Lung (tissue), 12 donors: Measurements from ENCODE around the gene SGSH. TPM values are rescaled to one million over a fixed set of nuclear protein-coding genes. Genes with fewer than 3 reads are reported as not detected.

Source experiments
- ATAC-seq: fragments of 200-7000 bp; cut with Tn5 transposase; one replicate; pipeline ENCODE4 v1.9.1; 2020; ENCODE audit warnings: moderate number of reproducible peaks; ENCODE audit not compliant: insufficient read depth, low FRiP score
- DNase-seq, 3 donors: peaks; one replicate each; pipeline ENCODE4 v3.0.0-alpha.2; 2013 to 2017
- H3K27ac ChIP-seq, 2 donors: one replicate each; pipeline ENCODE4 v1.5.1; 2013; ENCODE audit warnings: mild to moderate bottlenecking in 2 of 2, moderate library complexity in 2 of 2, control low read depth in 1 of 2, inconsistent platforms in 1 of 2, low read depth in 1 of 2, low read length in 1 of 2
- H3K27me3 ChIP-seq, 3 donors: one replicate each; pipeline ENCODE4 v1.5.1; 2013; ENCODE audit warnings: low read length in 2 of 3; ENCODE audit not compliant: control insufficient read depth in 3 of 3, insufficient read depth in 3 of 3
- H3K36me3 ChIP-seq, 4 donors: one replicate each; pipeline ENCODE4 v1.5.1; 2013; ENCODE audit warnings: low read length in 4 of 4, mild to moderate bottlenecking in 1 of 4, moderate library complexity in 1 of 4; ENCODE audit not compliant: control insufficient read depth in 4 of 4, insufficient read depth in 4 of 4
- H3K4me1 ChIP-seq, 5 donors: one replicate each; pipeline ENCODE4 v1.5.1; 2013; ENCODE audit warnings: low read length in 5 of 5, mild to moderate bottlenecking in 2 of 5, moderate library complexity in 1 of 5; ENCODE audit not compliant: control insufficient read depth in 5 of 5, insufficient read depth in 5 of 5
- H3K4me3 ChIP-seq: one replicate; pipeline ENCODE4 v1.5.1; 2013; ENCODE audit warnings: mild to moderate bottlenecking, control low read depth, moderate library complexity
- H3K9ac ChIP-seq, 2 donors: one replicate each; pipeline ENCODE4 v1.5.1; 2013; ENCODE audit warnings: low read length in 2 of 2, control low read depth in 1 of 2; ENCODE audit not compliant: insufficient read depth in 1 of 2
- H3K9me3 ChIP-seq, 4 donors: one replicate each; pipeline ENCODE4 v1.5.1; 2013; ENCODE audit warnings: low read length in 3 of 4, mild to moderate bottlenecking in 1 of 4, moderate library complexity in 1 of 4; ENCODE audit not compliant: control insufficient read depth in 4 of 4, insufficient read depth in 3 of 4
- CTCF ChIP-seq: IDR thresholded peaks from 2 replicates; pipeline ENCODE4 v1.5.1; 2012; ENCODE audit warnings: mild to moderate bottlenecking; ENCODE audit errors: control extremely low read depth, extremely low read depth
- WGBS, 2 donors: extraction: QIAGEN DNeasy Blood & Tissue Kit; methylation state at CpG; one replicate each; pipeline ENCODE4 v1.1.7; 2013; 5-methylcytosine and 5-hydroxymethylcytosine counted together
- polyA plus RNA-seq, 2 donors: library from polyadenylated mRNA; stranded (reverse); fragments of 200-250 nt; gene quantifications; one replicate each; pipeline ENCODE4 v1.2.1, GENCODE V29; 2013
- total RNA-seq, 2 donors: library from RNA; depleted of rRNA in 1 of 2; stranded (reverse); fragments of >200 nt in 1 of 2; gene quantifications; one replicate each; pipeline ENCODE4 v1.2.1, GENCODE V29; 2014 to 2021
- donor health status: control.
- donor health status: control.
- donor health status: Bipolar disorder and iron deficiency.
- donor health status: healthy.
- donor health status: DM: yes; HTN: yes; CAD: no.

The SGSH gene
- total and polyA plus RNA-seq, 4 donors: 27.5 to 75.1 (median 54.1) TPM

DNA sequence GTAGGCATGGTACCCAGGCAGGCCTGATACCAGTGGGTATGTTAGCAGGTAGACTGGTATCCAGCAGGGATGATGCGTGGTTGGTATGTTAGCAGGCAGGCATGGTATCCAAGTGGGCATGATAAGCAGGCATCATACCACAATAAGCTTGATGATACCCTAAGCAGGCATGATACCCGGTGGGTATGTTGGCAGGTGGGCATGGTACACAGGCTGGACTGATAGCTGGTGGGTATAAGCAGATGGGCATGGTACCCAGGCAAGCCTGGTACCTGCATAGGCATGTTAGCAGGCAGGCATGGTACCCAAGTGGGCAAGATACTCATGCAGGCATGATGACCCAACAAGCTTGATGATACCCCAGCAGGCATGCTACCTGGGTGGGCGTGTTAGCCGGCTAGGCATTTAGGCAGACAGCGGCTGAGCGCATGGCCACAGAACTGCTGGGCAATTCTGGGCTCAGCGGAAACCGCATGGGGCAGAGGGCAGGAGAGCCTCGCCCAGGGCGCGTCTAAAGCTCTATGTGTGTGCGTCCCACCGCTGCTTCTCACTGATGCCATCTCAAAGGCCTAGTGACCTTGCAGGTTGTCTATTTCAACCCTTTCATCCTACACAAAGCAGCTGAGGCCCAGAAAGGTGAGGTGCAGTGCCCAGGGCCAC lies 2.3 kb downstream of the SGSH start:
- H3K9me3 ChIP-seq: no peaks in the 10 kb centered on the region
- H3K36me3 ChIP-seq: peaks cover 0 to 35% (median 18%) of the 10 kb centered on the region in 4 donors
- no peak for ATAC-seq
- H3K27ac ChIP-seq: no peak overlapping the region
- WGBS, 2 donors: 93 to 97% methylated on average over 13 of the region's 13 CpGs
- no peak for DNase-seq
- no peak for TF ChIP-seq CTCF
- H3K27me3 ChIP-seq: no peaks in the 10 kb centered on the region
- no peak overlapping the region for H3K4me3 ChIP-seq
- H3K4me1 ChIP-seq: peaks cover 0 to 16% (median 5%) of the 10 kb centered on the region in 5 donors
- no peak overlapping the region for H3K9ac ChIP-seq

DNA sequence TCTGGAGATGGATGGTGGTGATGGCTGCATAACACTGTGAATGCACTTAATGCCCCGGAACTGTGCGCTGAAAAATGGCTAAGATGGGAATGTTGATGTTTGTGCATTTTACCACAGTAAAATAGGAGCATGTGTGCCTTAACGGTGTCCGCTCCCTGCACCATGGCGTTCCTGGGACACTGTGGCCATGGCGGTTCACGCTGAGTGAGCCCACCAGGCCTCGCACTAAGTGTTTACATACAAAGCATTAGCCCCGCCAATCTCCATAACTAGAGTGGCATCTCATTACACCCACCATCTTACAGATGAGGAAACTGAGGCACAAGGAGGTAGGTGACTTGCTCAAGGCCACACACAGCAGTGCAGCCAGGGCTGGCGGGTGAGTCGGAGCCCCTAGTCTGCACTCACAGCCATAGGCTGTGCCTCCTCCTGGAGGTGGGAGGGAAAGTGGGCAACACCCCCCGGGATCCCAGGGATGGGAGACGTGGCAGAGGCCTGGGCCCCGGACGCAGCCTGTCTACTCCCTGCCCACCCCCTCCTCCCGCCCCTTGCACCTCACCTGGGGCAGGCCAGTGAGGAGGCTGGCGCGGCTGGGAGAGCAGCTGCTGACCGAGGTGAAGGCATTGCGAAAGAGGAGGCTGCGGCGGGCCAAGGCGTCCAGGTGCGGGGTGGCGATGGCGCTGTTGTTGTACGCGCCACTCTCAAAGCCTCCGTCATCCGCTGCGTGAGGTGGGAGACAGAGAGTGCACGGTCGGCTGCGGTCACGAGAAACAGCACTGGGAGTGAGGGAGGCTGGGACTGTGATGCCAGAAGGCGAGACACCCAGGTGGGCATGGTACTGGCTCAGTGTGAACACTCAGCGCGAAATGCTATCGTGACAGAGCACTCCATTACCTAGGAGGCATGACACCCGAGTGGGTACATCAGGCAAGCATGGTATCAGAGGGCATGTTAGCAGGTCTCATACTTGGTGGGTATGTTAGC lies 3.4 kb downstream of the SGSH start:
- Histone ChIP-seq H3K4me1 (peaks cover 0 to 16% (median 5%) of the 10 kb centered on the region in 5 donors), H3K4me3 (no peak overlapping the region), H3K9me3 (no peaks in the 10 kb centered on the region), H3K9ac (no peak overlapping the region), H3K36me3 (peaks cover 3 to 41% (median 22%) of the 10 kb centered on the region in 4 donors), H3K27ac (no peak overlapping the region), H3K27me3 (no peaks in the 10 kb centered on the region)
- 95% methylated on average over 35 to 40 of the region's 40 CpGs for WGBS, 2 donors
- DNase-seq: no peak
- TF ChIP-seq CTCF: no peak
- no peak for ATAC-seq

DNA sequence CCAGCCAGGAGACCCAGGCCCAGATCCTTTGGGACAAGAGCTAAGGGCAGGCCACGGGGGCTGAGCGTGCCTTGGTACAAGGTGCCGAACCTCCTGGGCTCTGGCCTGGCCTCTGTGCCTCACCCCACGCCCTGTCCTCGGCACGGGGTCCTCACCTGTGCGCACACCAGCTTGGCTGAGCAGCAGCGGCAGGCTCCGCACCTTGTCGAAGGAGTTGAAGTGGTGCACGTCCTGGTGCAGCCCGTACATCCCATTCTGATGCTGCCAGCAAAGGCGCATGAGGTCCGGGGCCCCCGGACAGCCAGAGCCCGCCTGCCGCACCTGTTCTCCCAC lies 5.3 kb downstream of the SGSH start:
- Histone ChIP-seq H3K4me1 (peaks cover 0 to 7% (median 0%) of the 10 kb centered on the region in 5 donors), H3K27me3 (no peaks in the 10 kb centered on the region), H3K9me3 (no peaks in the 10 kb centered on the region), H3K9ac (no peak overlapping the region), H3K27ac (no peak overlapping the region), H3K36me3 (peaks cover 3 to 60% (median 29%) of the 10 kb centered on the region in 4 donors), H3K4me3 (no peak overlapping the region)
- TF ChIP-seq CTCF: no peak
- ATAC-seq (no peak), DNase-seq (no peak)
- WGBS, 2 donors: 94 to 95% methylated on average over 17 of the region's 17 CpGs
